ENCODE measurements around the gene LRRC75A. TPM values are rescaled to one million over a fixed set of nuclear protein-coding genes. Genes with fewer than 3 reads are reported as not detected.

Gene LRRC75A
- total and polyA plus RNA-seq, 2 donors = 4.6 to 5.7 TPM

DNA sequence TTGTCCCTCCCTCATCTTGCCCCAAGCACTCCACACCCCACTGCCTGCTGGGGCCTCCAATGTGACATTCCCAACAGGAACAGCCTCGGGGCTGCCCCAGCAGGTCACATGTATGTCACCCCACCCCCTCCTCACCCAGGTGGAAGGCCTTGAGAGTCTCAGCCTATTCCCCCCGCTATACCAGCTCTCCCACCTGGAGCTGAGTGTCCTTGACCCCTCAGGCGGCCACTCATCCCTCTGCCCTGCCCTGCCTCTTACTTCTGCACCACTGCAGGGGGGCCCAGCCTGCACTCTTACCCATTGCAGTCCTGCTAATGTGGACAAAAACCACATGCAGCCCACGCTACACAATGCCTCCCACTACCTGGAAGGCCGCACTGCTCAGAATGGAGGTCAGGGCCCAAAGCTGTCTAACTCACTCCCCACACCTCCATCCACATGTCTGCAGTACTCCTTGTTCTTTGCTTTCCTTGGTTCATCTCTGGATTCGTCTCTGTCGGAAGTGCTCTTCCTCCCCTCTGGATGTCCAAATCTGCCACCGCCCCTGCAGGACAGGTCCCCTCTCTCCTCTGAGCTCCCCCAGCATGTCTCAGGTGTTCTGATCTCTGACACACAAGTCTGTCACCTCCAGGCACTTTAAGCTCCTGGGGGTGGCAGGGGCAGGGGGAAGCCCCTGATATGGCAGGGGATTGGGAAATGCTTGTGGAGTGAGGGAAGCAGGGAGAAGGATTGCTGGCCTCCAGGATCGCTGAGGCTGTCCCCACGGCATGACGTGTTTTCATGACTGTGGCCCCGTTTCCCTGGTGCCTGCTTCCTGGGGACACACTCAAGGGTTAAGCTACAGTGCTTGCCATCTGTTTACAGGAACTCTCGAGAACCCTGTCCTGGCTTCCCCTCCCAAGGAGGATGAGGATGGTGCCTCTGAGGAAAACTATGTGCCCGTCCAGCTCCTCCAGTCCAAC lies 55.8 kb downstream of the LRRC75A start:
- Histone ChIP-seq H3K27ac (ENCODE audit: low read depth) (no peak overlapping the region), H3K4me3 (ENCODE audit: low read depth, low read length) (no peak overlapping the region), H3K36me3 (ENCODE audit: insufficient read depth) (no peaks in the 10 kb centered on the region), H3K4me1 (ENCODE audit: insufficient read depth) (no peaks in the 10 kb centered on the region)
- no peak for DNase-seq (ENCODE audit: extremely low spot score)
- 66% methylated on average over 14 of the region's 14 CpGs for WGBS

DNA sequence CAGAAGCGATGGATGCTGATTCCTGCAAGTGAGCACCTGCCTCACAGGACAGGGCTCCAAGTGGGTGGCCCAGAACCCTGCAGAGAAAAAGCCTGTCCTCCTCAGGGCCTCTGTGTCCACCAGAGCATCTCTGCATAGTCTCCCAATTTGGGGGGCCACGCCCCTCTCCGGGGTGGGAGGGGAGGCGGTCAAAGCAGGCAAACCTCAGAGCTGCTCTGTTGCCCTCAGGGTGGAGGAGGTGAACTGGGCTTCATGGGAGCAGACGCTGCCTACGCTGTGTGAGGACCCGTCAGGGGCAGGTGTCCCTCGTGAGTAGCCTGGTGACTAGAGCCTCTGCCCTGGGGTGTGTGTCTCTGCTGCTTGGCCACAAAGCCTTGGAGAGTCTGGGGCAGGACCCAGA lies 57.3 kb downstream of the LRRC75A start:
- Histone ChIP-seq H3K4me1 (ENCODE audit: insufficient read depth) (no peaks in the 10 kb centered on the region), H3K4me3 (ENCODE audit: low read depth, low read length) (no peak overlapping the region), H3K36me3 (ENCODE audit: insufficient read depth) (no peaks in the 10 kb centered on the region), H3K27ac (ENCODE audit: low read depth) (no peak overlapping the region)
- 51% methylated on average over 8 of the region's 8 CpGs for WGBS
- DNase-seq (ENCODE audit: extremely low spot score) = no peak

GRCh38 chr17:16433514-16433913 lies 58.5 kb downstream of the LRRC75A start:
- Histone ChIP-seq H3K27ac (ENCODE audit: low read depth) (no peak overlapping the region), H3K4me3 (ENCODE audit: low read depth, low read length) (no peak overlapping the region), H3K36me3 (ENCODE audit: insufficient read depth) (no peaks in the 10 kb centered on the region), H3K4me1 (ENCODE audit: insufficient read depth) (no peaks in the 10 kb centered on the region)
- no peak for DNase-seq (ENCODE audit: extremely low spot score)
- WGBS = 85% methylated on average over 5 of the region's 5 CpGs

GRCh38 chr17:16432017-16432416 lies 60.0 kb downstream of the LRRC75A start:
- no peak for DNase-seq (ENCODE audit: extremely low spot score)
- H3K4me3 ChIP-seq (ENCODE audit: low read depth, low read length) = no peak overlapping the region
- no peak overlapping the region for H3K27ac ChIP-seq (ENCODE audit: low read depth)
- H3K36me3 ChIP-seq (ENCODE audit: insufficient read depth) = no peaks in the 10 kb centered on the region
- 90% methylated on average over 15 of the region's 15 CpGs for WGBS
- no peaks in the 10 kb centered on the region for H3K4me1 ChIP-seq (ENCODE audit: insufficient read depth)

- H3K27ac ChIP-seq (ENCODE audit: low read depth) = no peak overlapping the region
- no peaks in the 10 kb centered on the region for H3K36me3 ChIP-seq (ENCODE audit: insufficient read depth)
- DNase-seq (ENCODE audit: extremely low spot score) = no peak
- no peaks in the 10 kb centered on the region for H3K4me1 ChIP-seq (ENCODE audit: insufficient read depth)
- no peak overlapping the region for H3K4me3 ChIP-seq (ENCODE audit: low read depth, low read length)
- WGBS = 87% methylated on average over 6 of the region's 6 CpGs
Observed at GRCh38 chr17:16430650-16431049, 61.3 kb downstream of the LRRC75A start.

DNA sequence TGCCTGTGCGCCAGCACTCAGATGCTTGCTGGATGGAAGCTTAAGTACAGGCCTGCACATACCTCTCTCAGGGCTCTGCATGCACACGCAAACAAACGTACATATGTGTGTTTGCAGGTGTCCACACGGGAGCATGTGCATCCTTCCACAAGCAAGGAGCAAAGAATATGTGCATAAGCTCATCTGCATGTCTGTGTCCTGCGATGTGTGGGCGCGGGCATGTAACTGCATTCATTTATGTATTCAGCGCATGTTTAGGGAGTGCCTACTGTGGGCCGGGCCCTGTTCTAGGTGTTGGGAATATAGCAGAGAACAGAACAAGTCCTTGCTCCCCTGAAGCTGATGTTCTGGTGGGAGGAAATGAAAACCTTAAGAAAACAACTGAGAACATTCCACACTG lies 62.9 kb downstream of the LRRC75A start:
- WGBS = 91% methylated on average over 9 of the region's 9 CpGs
- Histone ChIP-seq H3K4me3 (ENCODE audit: low read depth, low read length) (no peak overlapping the region), H3K27ac (ENCODE audit: low read depth) (no peak overlapping the region), H3K36me3 (ENCODE audit: insufficient read depth) (no peaks in the 10 kb centered on the region), H3K4me1 (ENCODE audit: insufficient read depth) (no peaks in the 10 kb centered on the region)
- no peak for DNase-seq (ENCODE audit: extremely low spot score)

GRCh38 chr17:16428098-16428882 lies 63.7 kb downstream of the LRRC75A start:
- no peaks in the 10 kb centered on the region for H3K4me1 ChIP-seq (ENCODE audit: insufficient read depth)
- 50% methylated on average over 15 of the region's 15 CpGs for WGBS
- no peak overlapping the region for H3K4me3 ChIP-seq (ENCODE audit: low read depth, low read length)
- H3K27ac ChIP-seq (ENCODE audit: low read depth) = no peak overlapping the region
- no peaks in the 10 kb centered on the region for H3K36me3 ChIP-seq (ENCODE audit: insufficient read depth)
- no peak for DNase-seq (ENCODE audit: extremely low spot score)

- DNase-seq (ENCODE audit: extremely low spot score) = no peak
- H3K27ac ChIP-seq (ENCODE audit: low read depth) = no peak overlapping the region
- WGBS = 93% methylated on average over 3 of the region's 3 CpGs
- H3K4me1 ChIP-seq (ENCODE audit: insufficient read depth) = no peaks in the 10 kb centered on the region
- no peaks in the 10 kb centered on the region for H3K36me3 ChIP-seq (ENCODE audit: insufficient read depth)
- no peak overlapping the region for H3K4me3 ChIP-seq (ENCODE audit: low read depth, low read length)
Observed at GRCh38 chr17:16427020-16427419, 65.0 kb downstream of the LRRC75A start.

GRCh38 chr17:16425698-16426659 lies 66.0 kb downstream of the LRRC75A start:
- no peaks in the 10 kb centered on the region for H3K4me1 ChIP-seq (ENCODE audit: insufficient read depth)
- H3K36me3 ChIP-seq (ENCODE audit: insufficient read depth) = no peaks in the 10 kb centered on the region
- no peak overlapping the region for H3K4me3 ChIP-seq (ENCODE audit: low read depth, low read length)
- H3K27ac ChIP-seq (ENCODE audit: low read depth) = no peak overlapping the region
- DNase-seq (ENCODE audit: extremely low spot score) = no peak
- WGBS = 74% methylated on average over 20 of the region's 20 CpGs

DNA sequence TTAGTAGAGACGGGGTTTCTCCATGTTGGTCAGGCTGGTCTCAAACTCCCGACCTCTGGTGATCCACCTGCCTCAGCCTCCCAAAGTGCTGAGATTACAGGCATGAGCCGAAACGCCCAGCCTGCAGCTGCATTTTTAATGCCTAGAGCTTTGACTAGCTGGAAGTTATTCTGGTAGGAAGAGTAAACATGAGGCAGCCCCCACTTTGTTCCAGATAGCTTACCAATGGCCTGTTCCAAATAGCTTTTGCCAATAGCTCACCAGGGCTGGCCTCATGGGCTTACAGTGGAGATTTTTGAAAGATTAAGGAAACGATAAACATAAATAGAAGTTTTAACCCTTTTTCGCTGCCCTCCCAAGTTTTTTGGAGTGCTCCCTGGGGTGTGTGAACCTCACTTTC lies 66.8 kb downstream of the LRRC75A start:
- 60% methylated on average over 6 of the region's 6 CpGs for WGBS
- H3K36me3 ChIP-seq (ENCODE audit: insufficient read depth) = no peaks in the 10 kb centered on the region
- H3K4me3 ChIP-seq (ENCODE audit: low read depth, low read length) = no peak overlapping the region
- H3K27ac ChIP-seq (ENCODE audit: low read depth) = no peak overlapping the region
- no peak for DNase-seq (ENCODE audit: extremely low spot score)
- no peaks in the 10 kb centered on the region for H3K4me1 ChIP-seq (ENCODE audit: insufficient read depth)

DNA sequence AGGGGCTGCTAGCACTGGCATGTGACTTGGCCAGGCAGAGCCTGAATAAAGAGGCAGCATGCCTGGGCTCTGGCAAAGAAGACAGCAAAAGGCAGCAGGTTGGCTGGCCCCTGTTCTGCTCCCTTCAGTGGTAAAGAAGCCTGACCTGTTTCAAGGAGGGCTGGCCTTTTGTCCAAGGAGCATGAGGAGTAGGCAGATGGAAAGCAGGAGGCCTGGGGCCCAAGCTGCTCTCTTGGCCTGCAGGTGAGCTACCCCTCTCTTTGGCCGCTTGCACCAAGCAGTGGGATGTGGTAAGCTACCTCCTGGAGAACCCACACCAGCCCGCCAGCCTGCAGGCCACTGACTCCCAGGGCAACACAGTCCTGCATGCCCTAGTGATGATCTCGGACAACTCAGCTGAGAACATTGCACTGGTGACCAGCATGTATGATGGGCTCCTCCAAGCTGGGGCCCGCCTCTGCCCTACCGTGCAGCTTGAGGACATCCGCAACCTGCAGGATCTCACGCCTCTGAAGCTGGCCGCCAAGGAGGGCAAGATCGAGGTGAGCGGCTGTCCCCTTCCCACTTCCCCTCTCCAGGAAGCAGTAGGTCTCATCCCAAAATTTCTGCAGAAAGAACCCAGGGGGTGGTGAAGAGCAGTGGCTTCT lies 68.6 kb downstream of the LRRC75A start:
- no peaks in the 10 kb centered on the region for H3K36me3 ChIP-seq (ENCODE audit: insufficient read depth)
- 92% methylated on average over 10 of the region's 10 CpGs for WGBS

GRCh38 chr17:16422416-16422815 lies 69.6 kb downstream of the LRRC75A start:
- Histone ChIP-seq H3K36me3 (ENCODE audit: insufficient read depth) (no peaks in the 10 kb centered on the region), H3K27ac (ENCODE audit: low read depth) (no peak overlapping the region), H3K4me1 (ENCODE audit: insufficient read depth) (no peaks in the 10 kb centered on the region), H3K4me3 (ENCODE audit: low read depth, low read length) (no peak overlapping the region)
- WGBS = 94% methylated on average over 7 of the region's 7 CpGs
- DNase-seq (ENCODE audit: extremely low spot score) = no peak

More for the DNA sequence above, 68.6 kb downstream of the LRRC75A start:
- Histone ChIP-seq H3K4me1 (ENCODE audit: insufficient read depth) (no peaks in the 10 kb centered on the region), H3K4me3 (ENCODE audit: low read depth, low read length) (no peak overlapping the region), H3K27ac (ENCODE audit: low read depth) (no peak overlapping the region)
- DNase-seq (ENCODE audit: extremely low spot score) = no peak

DNA sequence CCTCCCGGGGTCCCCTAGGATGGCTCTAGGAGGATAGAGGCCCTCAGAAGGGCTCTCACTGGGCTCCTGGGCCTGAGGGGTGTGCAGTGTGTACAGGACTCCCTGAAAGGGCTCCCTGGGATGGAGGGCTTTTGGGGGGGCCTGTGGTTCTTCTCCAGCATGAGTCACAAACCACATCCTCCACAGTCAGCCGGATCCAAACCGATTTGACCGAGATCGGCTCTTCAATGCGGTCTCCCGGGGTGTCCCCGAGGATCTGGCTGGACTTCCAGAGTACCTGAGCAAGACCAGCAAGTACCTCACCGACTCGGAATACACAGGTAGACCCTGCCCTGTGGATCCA lies 72.1 kb downstream of the LRRC75A start:
- no peak overlapping the region for H3K4me3 ChIP-seq (ENCODE audit: low read depth, low read length)
- H3K27ac ChIP-seq (ENCODE audit: low read depth) = peak overlapping the region; percentile 76
- DNase-seq (ENCODE audit: extremely low spot score) = no peak
- WGBS = 62% methylated on average over 10 of the region's 10 CpGs
- no peaks in the 10 kb centered on the region for H3K36me3 ChIP-seq (ENCODE audit: insufficient read depth)
- no peaks in the 10 kb centered on the region for H3K4me1 ChIP-seq (ENCODE audit: insufficient read depth)
